Fibroblast of peridontal ligament (primary cell): ENCODE measurements around the gene KLHL12.

Experiments
- DNase-seq: peaks from one replicate; pipeline ENCODE4 v3.0.0-alpha.2; 2010; ENCODE audit errors: extremely low read depth

Gene KLHL12

GRCh38 chr1:202888221-202888530 is 38.9 kb downstream of the KLHL12 start:
- DNase-seq = peak; percentile 32

- no peak for DNase-seq
Observed at GRCh38 chr1:202880961-202881460, 46.0 kb downstream of the KLHL12 start.

- DNase-seq = no peak
Observed at GRCh38 chr1:202880062-202880461, 47.0 kb downstream of the KLHL12 start.

GRCh38 chr1:202879128-202879527 is 47.9 kb downstream of the KLHL12 start:
- no peak for DNase-seq

GRCh38 chr1:202873026-202873425 is 54.0 kb downstream of the KLHL12 start:
- DNase-seq = no peak

GRCh38 chr1:202871367-202871766 is 55.7 kb downstream of the KLHL12 start:
- no peak for DNase-seq

GRCh38 chr1:202862679-202863560 is 64.1 kb downstream of the KLHL12 start:
- DNase-seq = no peak

- DNase-seq = peak; percentile 63
Observed at GRCh38 chr1:202861420-202862132, 65.5 kb downstream of the KLHL12 start.

- DNase-seq = peak; percentile 7
Observed at GRCh38 chr1:202860744-202861419, 66.2 kb downstream of the KLHL12 start.

- no peak for DNase-seq
Observed at GRCh38 chr1:202858789-202859414, 68.1 kb downstream of the KLHL12 start.

- DNase-seq = peak; percentile 33
Observed at GRCh38 chr1:202858331-202858730, 68.7 kb downstream of the KLHL12 start.

- no peak for DNase-seq
Observed at GRCh38 chr1:202857136-202857610, 69.9 kb downstream of the KLHL12 start.

GRCh38 chr1:202856014-202856413 is 71.0 kb downstream of the KLHL12 start:
- DNase-seq = no peak

- DNase-seq = no peak
Observed at GRCh38 chr1:202854787-202855186, 72.2 kb downstream of the KLHL12 start.

GRCh38 chr1:202852163-202852904 is 74.7 kb downstream of the KLHL12 start:
- peak; percentile 46 for DNase-seq

GRCh38 chr1:202850593-202851362 is 76.3 kb downstream of the KLHL12 start:
- DNase-seq = no peak

- DNase-seq = no peak
Observed at GRCh38 chr1:202848191-202848542, 78.9 kb downstream of the KLHL12 start.

GRCh38 chr1:202844935-202845334 is 82.1 kb downstream of the KLHL12 start:
- DNase-seq = no peak

- no peak for DNase-seq
Observed at GRCh38 chr1:202844259-202844658, 82.8 kb downstream of the KLHL12 start.

GRCh38 chr1:202843081-202843480 is 84.0 kb downstream of the KLHL12 start:
- DNase-seq = no peak
